Osteocyte (in vitro differentiated cells): ENCODE data around the gene NAXE. TPM values are rescaled to one million over a fixed set of nuclear protein-coding genes. Genes with fewer than 3 reads are reported as not detected.

Experiments
- DNase-seq: peaks from one replicate; pipeline ENCODE4 v3.0.0; 2021; ENCODE audit warnings: mixed read lengths; ENCODE audit not compliant: unreplicated experiment; ENCODE audit errors: extremely low spot score
- H3K27ac Mint-ChIP-seq: one replicate; pipeline ENCODE4 v1.8.0; 2021; ENCODE audit warnings: mild to moderate bottlenecking, mixed read lengths; ENCODE audit not compliant: unreplicated experiment
- H3K27me3 Mint-ChIP-seq: one replicate; pipeline ENCODE4 v1.8.0; 2021; ENCODE audit warnings: mixed read lengths; ENCODE audit not compliant: unreplicated experiment
- H3K36me3 Mint-ChIP-seq: one replicate; pipeline ENCODE4 v1.8.0; 2021; ENCODE audit warnings: mixed read lengths; ENCODE audit not compliant: unreplicated experiment
- H3K4me1 Mint-ChIP-seq: one replicate; pipeline ENCODE4 v1.8.0; 2021; ENCODE audit warnings: mixed read lengths; ENCODE audit not compliant: unreplicated experiment
- H3K4me3 Mint-ChIP-seq: one replicate; pipeline ENCODE4 v1.8.0; 2021; ENCODE audit warnings: mild to moderate bottlenecking, moderate library complexity, mixed read lengths; ENCODE audit not compliant: unreplicated experiment
- H3K9me3 Mint-ChIP-seq: one replicate; pipeline ENCODE4 v1.8.0; 2021; ENCODE audit warnings: mixed read lengths; ENCODE audit not compliant: unreplicated experiment
- CTCF ChIP-seq: fragments of 200-600 bp; sonication (generic); IDR thresholded peaks from 2 replicates; pipeline ENCODE4 v1.5.0; 2021; ENCODE audit warnings: antibody characterized with exemption, mild to moderate bottlenecking, moderate library complexity
- total RNA-seq: library from RNA; stranded (reverse); gene quantifications from 2 replicates; pipeline ENCODE4 v1.2.1, GENCODE V29; 2021

NAXE gene
- total RNA-seq, 1 donor from 2014 or later: 59.2 TPM

DNA sequence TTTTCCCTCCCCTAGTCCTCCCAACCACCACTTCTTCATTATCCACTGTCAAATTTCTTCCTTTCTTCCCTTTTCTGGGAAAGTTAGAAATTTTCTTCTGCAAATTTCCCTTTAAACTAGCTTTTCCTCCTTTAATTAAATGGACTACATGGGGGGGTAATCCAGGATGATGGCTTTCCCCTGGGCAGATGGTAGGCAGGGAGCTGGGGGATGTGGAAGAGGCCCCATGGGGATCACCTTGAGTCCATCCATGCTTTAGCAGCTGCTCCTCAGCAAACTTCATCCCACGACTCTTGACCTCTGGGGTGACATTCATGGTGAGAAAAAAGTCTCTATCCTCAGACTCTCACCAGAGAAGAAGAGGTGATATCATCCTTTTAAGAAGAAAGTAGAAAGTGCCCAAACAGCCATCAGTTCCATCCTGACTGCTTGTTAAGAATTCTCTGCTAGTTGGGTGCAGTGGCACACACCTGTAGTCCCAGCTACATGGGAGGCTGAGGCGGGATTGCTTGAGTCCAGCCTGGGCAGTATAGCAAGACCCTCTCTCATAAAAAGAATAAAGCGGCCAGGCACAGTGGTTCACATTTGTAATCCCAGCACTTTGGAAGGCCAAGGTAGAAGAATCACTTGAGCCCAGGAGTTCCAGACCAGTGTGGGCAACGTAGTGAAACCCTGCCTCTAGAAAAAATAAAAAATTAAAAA, 7.3 kb downstream of the NAXE start:
- H3K4me1 Mint-ChIP-seq: peaks cover 18% of the 10 kb centered on the region
- DNase-seq: no peak
- H3K27me3 Mint-ChIP-seq: no peaks in the 10 kb centered on the region
- H3K36me3 Mint-ChIP-seq: peaks cover 9% of the 10 kb centered on the region
- H3K27ac Mint-ChIP-seq: no peak overlapping the region
- no peak overlapping the region for H3K4me3 Mint-ChIP-seq
- H3K9me3 Mint-ChIP-seq: no peaks in the 10 kb centered on the region
- no peak for TF ChIP-seq CTCF

GRCh38 chr1:156599811-156600210, 8.2 kb downstream of the NAXE start:
- peak overlapping the region; percentile 99 for H3K4me3 Mint-ChIP-seq
- H3K4me1 Mint-ChIP-seq: peaks cover 18% of the 10 kb centered on the region
- H3K9me3 Mint-ChIP-seq: no peaks in the 10 kb centered on the region
- H3K27ac Mint-ChIP-seq: no peak overlapping the region
- H3K36me3 Mint-ChIP-seq: peaks cover 9% of the 10 kb centered on the region
- no peaks in the 10 kb centered on the region for H3K27me3 Mint-ChIP-seq
- no peak for DNase-seq
- no peak for TF ChIP-seq CTCF

DNA sequence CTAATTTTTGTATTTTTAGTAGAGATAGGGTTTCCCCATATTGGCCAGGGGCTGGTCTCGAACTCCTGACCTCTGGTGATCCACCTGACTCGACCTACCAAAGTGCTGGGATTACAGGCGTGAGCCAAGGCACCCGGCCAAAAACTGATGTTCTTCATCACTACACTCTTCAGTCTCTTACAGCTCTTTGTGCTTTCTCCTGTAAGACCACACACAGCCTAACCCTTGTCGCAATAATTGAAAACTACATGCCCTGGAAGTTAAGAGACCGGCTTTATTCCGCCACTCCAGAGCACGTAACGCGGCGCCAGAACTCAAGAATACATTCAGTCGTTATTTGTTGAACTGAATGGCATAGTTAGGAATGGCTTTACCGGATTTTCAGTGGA, 9.2 kb downstream of the NAXE start:
- TF ChIP-seq CTCF: no peak
- no peaks in the 10 kb centered on the region for H3K9me3 Mint-ChIP-seq
- peak overlapping the region; percentile 91 for H3K27ac Mint-ChIP-seq
- H3K4me3 Mint-ChIP-seq: peak overlapping the region; percentile 99
- DNase-seq: no peak
- H3K27me3 Mint-ChIP-seq: no peaks in the 10 kb centered on the region
- H3K36me3 Mint-ChIP-seq: peaks cover 5% of the 10 kb centered on the region
- peaks cover 18% of the 10 kb centered on the region for H3K4me1 Mint-ChIP-seq

DNA sequence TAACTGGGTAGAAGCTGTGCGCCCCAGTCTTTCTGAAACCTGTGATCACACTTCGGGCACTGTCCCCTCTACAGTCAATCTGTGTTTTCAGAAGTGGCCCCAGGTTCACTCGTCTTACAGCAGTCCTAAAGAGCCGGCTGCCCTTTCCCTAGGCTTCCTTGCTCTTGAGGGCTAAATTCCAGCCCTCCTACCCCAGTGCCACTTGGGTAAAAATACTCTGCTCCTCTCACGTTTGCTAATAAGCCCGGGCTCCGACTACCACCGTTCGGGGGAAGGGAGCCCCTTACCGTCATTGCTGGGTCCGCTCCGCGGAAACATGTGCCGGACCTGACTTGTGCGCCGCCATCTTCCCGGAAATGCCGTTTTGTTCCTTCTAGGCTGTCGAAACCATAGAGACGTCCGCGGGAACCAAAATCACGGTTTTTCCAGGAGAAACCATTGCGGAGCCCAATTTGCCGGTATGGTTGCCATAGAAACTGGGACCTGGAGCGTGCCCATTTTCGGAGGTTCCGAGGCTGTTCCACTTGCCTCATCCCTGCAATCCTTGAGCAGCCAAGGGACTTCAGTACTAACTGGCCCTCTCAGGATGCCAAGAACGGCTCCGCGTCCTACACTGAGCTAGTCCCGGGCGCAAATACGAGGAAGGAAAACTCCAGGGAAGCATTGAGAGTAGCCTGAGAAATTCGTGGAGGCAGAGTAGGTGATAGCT, 9.7 kb downstream of the NAXE start, which contains the start of gene GPATCH4:
GPATCH4 (minus strand) TSS at position 358 of the 709 bp plus-strand sequence.
- H3K36me3 Mint-ChIP-seq: peaks cover 4% of the 10 kb centered on the region
- H3K4me1 Mint-ChIP-seq: peaks cover 18% of the 10 kb centered on the region
- H3K27me3 Mint-ChIP-seq: no peaks in the 10 kb centered on the region
- H3K9me3 Mint-ChIP-seq: no peaks in the 10 kb centered on the region
- H3K27ac Mint-ChIP-seq: peak within 1 kb of the TSS; percentile 91
- H3K4me3 Mint-ChIP-seq: peak within 1 kb of the TSS; percentile 99
- no peak for TF ChIP-seq CTCF
- peak; percentile 93 for DNase-seq

DNA sequence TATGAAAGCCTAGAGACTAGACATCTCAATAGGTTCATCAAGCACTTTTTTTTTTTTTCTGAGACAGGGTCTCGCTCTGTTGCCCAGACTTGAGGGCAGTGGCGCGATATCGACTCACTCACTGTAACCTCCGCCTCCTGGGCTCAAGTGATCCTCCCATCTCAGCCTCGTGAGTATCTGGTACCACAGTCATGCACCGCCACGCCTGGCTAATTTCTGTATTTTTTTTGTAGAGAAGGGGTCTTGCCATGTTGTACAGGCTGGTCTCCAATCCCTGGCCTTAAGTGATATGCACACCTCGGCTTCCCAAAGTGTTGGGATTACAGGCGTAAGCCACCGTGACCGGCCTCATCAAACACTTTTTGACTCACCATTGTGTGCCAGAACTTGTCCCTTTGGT, 10.3 kb downstream of the NAXE start:
- no peaks in the 10 kb centered on the region for H3K9me3 Mint-ChIP-seq
- TF ChIP-seq CTCF: no peak
- peaks cover 5% of the 10 kb centered on the region for H3K27me3 Mint-ChIP-seq
- peaks cover 18% of the 10 kb centered on the region for H3K4me1 Mint-ChIP-seq
- peaks cover 3% of the 10 kb centered on the region for H3K36me3 Mint-ChIP-seq
- peak overlapping the region; percentile 99 for H3K4me3 Mint-ChIP-seq
- DNase-seq: no peak
- peak overlapping the region; percentile 91 for H3K27ac Mint-ChIP-seq
